ENCODE measurements around the gene ACAP1. TPM values are rescaled to one million over a fixed set of nuclear protein-coding genes. Genes with fewer than 3 reads are reported as not detected.
"Not testable (repeated sequence)": the region's sequence is repeated elsewhere in the genome, so short reads cannot be mapped to it uniquely, and the experiment has no call there.

ACAP1 gene
- total and polyA plus RNA-seq, 8 donors: 1.6 to 5.6 (median 3.1) TPM

GRCh38 chr17:7356756-7357155, 20.4 kb downstream of the ACAP1 start:
- H3K27ac ChIP-seq: no peak overlapping the region
- no peak for TF ChIP-seq CTCF (IDR thresholded peaks at IDR 0.05)
- H3K27me3 ChIP-seq: no peaks in the 10 kb centered on the region
- H3K36me3 ChIP-seq: no peaks in the 10 kb centered on the region
- 59 to 64% methylated on average over 8 of the region's 8 CpGs for WGBS, 2 donors
- FAIRE-seq: no peak
- H3K9me3 ChIP-seq: no peaks in the 10 kb centered on the region
- no peak for DNase-seq
- no peak overlapping the region for H3K4me3 ChIP-seq
- no peak for ATAC-seq
- intact Hi-C loops (cut with DNase I): loop anchor here in 2 of 3 donors (10.0 kb wide), 3 partner anchors 78 to 228 kb away; partner anchors contain the start of genes FGF11 (in 2 of the 2), TMEM102 (in 2 of the 2), MPDU1 (in 1 of the 2) and TNFSF13 (in 1 of the 2)
- H3K4me1 ChIP-seq: peaks cover 0 to 12% (median 8%) of the 10 kb centered on the region in 3 donors

DNA sequence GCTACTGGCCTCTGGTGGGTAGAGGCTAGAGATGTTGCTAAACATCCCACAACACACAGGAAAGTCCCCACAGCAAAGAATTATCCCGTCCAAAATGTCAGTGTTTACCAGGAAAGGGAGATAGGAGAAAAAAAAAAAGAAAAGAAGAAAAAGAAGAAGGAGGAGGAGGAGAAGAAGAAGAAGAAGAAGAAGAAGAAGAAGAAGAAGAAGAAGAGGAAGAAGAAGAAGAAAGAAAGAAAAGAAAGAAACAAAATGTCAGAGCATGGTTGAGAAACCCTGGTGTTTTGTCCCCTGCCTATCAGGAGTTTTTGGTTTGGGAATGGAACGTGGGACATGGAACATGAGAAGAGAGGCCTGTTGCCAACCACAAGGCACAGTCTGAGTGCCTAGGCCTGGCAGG, 21.1 kb downstream of the ACAP1 start:
- FAIRE-seq: no peak
- no peak overlapping the region for H3K27ac ChIP-seq
- no peaks in the 10 kb centered on the region for H3K27me3 ChIP-seq
- no peaks in the 10 kb centered on the region for H3K36me3 ChIP-seq
- ATAC-seq: no peak
- no peak for DNase-seq
- H3K4me1 ChIP-seq: peaks cover 0 to 12% (median 8%) of the 10 kb centered on the region in 3 donors
- no peak overlapping the region for H3K4me3 ChIP-seq
- WGBS, 2 donors: 61 to 77% methylated on average over 2 of the region's 2 CpGs
- H3K9me3 ChIP-seq: no peaks in the 10 kb centered on the region
- TF ChIP-seq CTCF (IDR thresholded peaks at IDR 0.05): no peak
- intact Hi-C loops (cut with DNase I): loop anchor here in 2 of 3 donors (10.0 kb wide), 3 partner anchors 77 to 227 kb away; partner anchors contain the start of genes FGF11 (in 2 of the 2), TMEM102 (in 2 of the 2), MPDU1 (in 1 of the 2) and TNFSF13 (in 1 of the 2)

GRCh38 chr17:7361906-7362305, 25.6 kb downstream of the ACAP1 start:
- no peaks in the 10 kb centered on the region for H3K9me3 ChIP-seq
- H3K36me3 ChIP-seq: no peaks in the 10 kb centered on the region
- H3K4me1 ChIP-seq: no peaks in the 10 kb centered on the region
- WGBS, 2 donors: 35 to 44% methylated on average over 3 of the region's 3 CpGs
- FAIRE-seq (no peak), ATAC-seq (no peak), DNase-seq (no peak)
- no peak overlapping the region for H3K4me3 ChIP-seq
- no peak overlapping the region for H3K27ac ChIP-seq
- intact Hi-C loops (cut with DNase I): no loop called here
- no peak for TF ChIP-seq CTCF (IDR thresholded peaks at IDR 0.05)
- H3K27me3 ChIP-seq: no peaks in the 10 kb centered on the region

GRCh38 chr17:7363311-7363710, 27.0 kb downstream of the ACAP1 start:
- DNase-seq: no peak
- no peak for TF ChIP-seq CTCF (IDR thresholded peaks at IDR 0.05)
- Histone ChIP-seq H3K4me3 (no peak overlapping the region), H3K9me3 (no peaks in the 10 kb centered on the region), H3K27me3 (no peaks in the 10 kb centered on the region), H3K36me3 (no peaks in the 10 kb centered on the region), H3K4me1 (no peaks in the 10 kb centered on the region), H3K27ac (no peak overlapping the region)
- WGBS, 2 donors: 93 to 96% methylated on average over 6 of the region's 6 CpGs
- ATAC-seq: no peak
- intact Hi-C loops (cut with DNase I): no loop called here
- no peak for FAIRE-seq

DNA sequence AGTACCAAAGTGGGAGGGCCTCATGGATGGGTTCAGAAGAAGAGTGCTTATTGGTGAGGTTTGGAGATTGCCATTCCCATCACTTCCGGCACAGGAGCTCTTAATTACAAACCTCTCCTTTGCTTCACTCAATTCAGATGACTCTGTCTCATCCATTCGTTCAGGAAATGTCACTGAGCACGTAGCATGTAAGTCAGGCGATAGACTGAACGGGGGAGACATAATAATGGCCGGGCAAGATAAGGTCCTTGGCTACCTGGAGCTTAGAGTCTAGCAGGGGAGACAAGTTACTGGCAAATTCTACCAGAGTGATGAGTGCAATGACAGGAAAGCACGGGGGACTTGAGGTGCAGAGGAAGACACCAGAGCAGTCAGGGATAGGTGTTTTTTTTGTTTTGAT, 29.6 kb downstream of the ACAP1 start:
- 79 to 82% methylated on average over 6 of the region's 7 CpGs for WGBS, 2 donors
- H3K27ac ChIP-seq; ATAC-seq; H3K4me1 ChIP-seq; DNase-seq; intact Hi-C loops (cut with DNase I); H3K36me3 ChIP-seq; H3K27me3 ChIP-seq; H3K9me3 ChIP-seq; FAIRE-seq; H3K4me3 ChIP-seq: not testable (repeated sequence)
